ENCODE results near the gene TPD52L1. TPM values are rescaled to one million over a fixed set of nuclear protein-coding genes. Genes with fewer than 3 reads are reported as not detected.

The TPD52L1 gene
- total and polyA plus RNA-seq, 2 of the 4 experiments (the other 2 are of a cell fraction), result 10.2 to 13.5 TPM

GRCh38 chr6:125144822-125145221 is 8.8 kb upstream of the TPD52L1 start:
- Histone ChIP-seq H3K9ac (ENCODE audit: low read depth, low read length) (no peak overlapping the region), H3K23ac (ENCODE audit: low read depth, low read length) (no peak overlapping the region), H2BK5ac (ENCODE audit: low read depth, low read length, poor library complexity, severe bottlenecking) (no peak overlapping the region), H4K8ac (ENCODE audit: low read depth in 2 of 2, low read length in 2 of 2) (no peak overlapping the region), H3K14ac (replicated peaks; ENCODE audit: low read depth, low read length) (no peak overlapping the region), H2AK5ac (ENCODE audit: low read depth, low read length) (no peak overlapping the region), H3K36me3 (ENCODE audit: control insufficient read depth, insufficient read depth, low read length) (no peaks in the 10 kb centered on the region), H3K4me3 (ENCODE audit: insufficient read depth, low read depth, low read length) (no peak overlapping the region), H2BK120ac (ENCODE audit: low read depth, low read length) (no peak overlapping the region), H2BK20ac (ENCODE audit: low read depth, low read length) (no peak overlapping the region), H4K91ac (ENCODE audit: insufficient read depth, low read depth, low read length) (no peak overlapping the region), H2AK9ac (replicated peaks; ENCODE audit: low read depth, low read length, poor library complexity) (no peak overlapping the region), H3K27ac (ENCODE audit: insufficient read depth, low read length) (no peak overlapping the region), H3K79me1 (ENCODE audit: low read depth in 1 of 2, low read length in 2 of 2) (no peaks in the 10 kb centered on the region), H3K9me1 (ENCODE audit: insufficient read depth, low read length) (peaks cover 3% of the 10 kb centered on the region), H3K4me1 (ENCODE audit: control insufficient read depth, insufficient read depth, low read length) (peaks cover 6% of the 10 kb centered on the region), H3K4me2 (ENCODE audit: low read depth, low read length) (no peak overlapping the region), H2AFZ (replicated peaks; ENCODE audit: low read length, poor library complexity) (no peak overlapping the region), H2BK15ac (ENCODE audit: low read depth, low read length) (no peak overlapping the region), H3K27me3 (ENCODE audit: control insufficient read depth, insufficient read depth, low read length) (no peaks in the 10 kb centered on the region), H4K5ac (ENCODE audit: low read depth, low read length) (no peak overlapping the region), H3K18ac (ENCODE audit: low read depth, low read length) (no peak overlapping the region), H4K20me1 (ENCODE audit: insufficient read depth, low read length) (no peaks in the 10 kb centered on the region), H3K9me3 (ENCODE audit: control insufficient read depth, insufficient read depth, low read length) (no peaks in the 10 kb centered on the region), H3K4ac (ENCODE audit: low read depth, low read length) (no peak overlapping the region), H3K56ac (ENCODE audit: extremely low read depth, insufficient read depth, low read length) (no peak overlapping the region)
- no CpG with 5 or more reads among the region's 1 CpG for WGBS, 2 experiments (ENCODE audit: extremely low coverage in 2 of 2, insufficient read length in 1 of 2)
- CTCF ChIA-PET, result no interaction called here
- dilution Hi-C loops (cut with HindIII; ENCODE audit: low sequenced_read_pairs, unreplicated experiment), result no loop called here
- TF ChIP-seq CTCF (conservative IDR thresholded peaks at IDR 0.05; ENCODE audit: low read depth, low read length), result no peak
- TF ChIP-seq MXI1 (IDR thresholded peaks at IDR 0.05; ENCODE audit: borderline replicate concordance, low read depth, low read length), result no peak
- no peak for TF ChIP-seq MAFK (IDR thresholded peaks at IDR 0.05; ENCODE audit: low read depth, low read length)
- in situ Hi-C loops (cut with MboI; ENCODE audit: low sequenced_read_pairs), result no loop called here
- POLR2A ChIA-PET (ENCODE audit: unreplicated experiment), result no interaction called here
- intact Hi-C loops (cut with micrococcal nuclease), result no loop called here
- DNase-seq, result no peak
- ATAC-seq (ENCODE audit: low read depth), result no peak
- BruUV-seq (replicated peaks), result no TSS peak

Measured in IMR-90 (cell line).